SK-N-SH treated with all-trans-retinoic acid at 6 μM for 48 hours (cell line): ENCODE results near the gene SERP2.

Experiments used
- ARNTL ChIP-seq: fragments of 450-650 bp; formaldehyde crosslinking; IDR thresholded peaks from 2 replicates; pipeline ENCODE4 v1.5.0; 2020; ENCODE audit warnings: low read depth, mild to moderate bottlenecking, moderate library complexity, borderline replicate concordance
- BACH2 ChIP-seq: fragments of 250-450 bp; sonication (Bioruptor Pico); IDR thresholded peaks from 2 replicates; pipeline ENCODE4 v1.9.0; 2021; ENCODE audit warnings: mild to moderate bottlenecking, borderline replicate concordance
- ESRRG ChIP-seq: fragments of 250-450 bp; sonication (Bioruptor Pico); IDR thresholded peaks from 2 replicates; pipeline ENCODE4 v1.6.1; 2021; ENCODE audit warnings: mild to moderate bottlenecking
- GLIS3 ChIP-seq: fragments of 250-450 bp; sonication (Bioruptor Pico); IDR thresholded peaks from 2 replicates; pipeline ENCODE4 v1.5.0; 2020; ENCODE audit warnings: mild to moderate bottlenecking, moderate library complexity
- ISL1 ChIP-seq: fragments of 250-450 bp; sonication (Bioruptor Pico); IDR thresholded peaks from 2 replicates; pipeline ENCODE4 v2.1.2; 2022; ENCODE audit warnings: mild to moderate bottlenecking, moderate library complexity
- TCF4 ChIP-seq: fragments of 250-450 bp; sonication (Bioruptor Pico); IDR thresholded peaks from 2 replicates; pipeline ENCODE4 v1.8.0; 2021; ENCODE audit warnings: mild to moderate bottlenecking, moderate library complexity, borderline replicate concordance
- ZC3H10 ChIP-seq: fragments of 250-450 bp; sonication (Bioruptor Pico); IDR thresholded peaks from 2 replicates; pipeline ENCODE4 v1.5.1; 2021; ENCODE audit warnings: mild to moderate bottlenecking, moderate library complexity
- ZFP30 ChIP-seq: fragments of 450-650 bp; formaldehyde crosslinking; IDR thresholded peaks from 2 replicates; pipeline ENCODE4 v1.5.0; 2022; ENCODE audit warnings: mild to moderate bottlenecking, moderate library complexity
- ZNF8 ChIP-seq: fragments of 450-650 bp; formaldehyde crosslinking; IDR thresholded peaks from 2 replicates; pipeline ENCODE4 v1.5.0; 2020; ENCODE audit warnings: mild to moderate bottlenecking, moderate library complexity
- TF ChIP-seq, protein P1 (sequence below): fragments of 250-450 bp; sonication (Bioruptor Pico); IDR thresholded peaks from 2 replicates; pipeline ENCODE4 v1.8.0; 2020; ENCODE audit warnings: mild to moderate bottlenecking, moderate library complexity, borderline replicate concordance
- TF ChIP-seq, protein P2 (sequence below): fragments of 250-450 bp; sonication (Bioruptor Pico); IDR thresholded peaks from 2 replicates; pipeline ENCODE4 v1.5.0; 2020; ENCODE audit warnings: mild to moderate bottlenecking, moderate library complexity

DNA sequence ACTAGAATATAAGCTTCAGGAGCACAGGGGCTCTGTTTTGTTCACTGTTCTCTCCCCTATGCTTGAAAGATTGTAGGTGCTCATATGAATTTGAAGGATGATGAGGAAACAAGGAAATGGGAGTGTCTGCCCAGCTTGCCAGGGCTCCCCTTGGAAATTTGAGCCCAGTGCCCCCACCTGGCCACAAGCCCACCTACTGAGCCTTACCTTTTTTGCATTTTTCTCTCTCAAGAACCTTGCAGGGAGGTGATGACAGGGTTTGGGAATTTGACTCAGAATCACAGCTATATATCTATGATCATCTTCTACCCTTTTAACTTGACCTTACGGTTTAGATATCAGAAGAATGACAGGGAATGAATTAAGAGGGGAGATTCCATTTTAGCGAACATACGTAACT is 33.8 kb downstream of the SERP2 start:
- no peak for TF ChIP-seq ZNF8 (CRISPR knock-in tag)
- TF ChIP-seq, protein P1, sequence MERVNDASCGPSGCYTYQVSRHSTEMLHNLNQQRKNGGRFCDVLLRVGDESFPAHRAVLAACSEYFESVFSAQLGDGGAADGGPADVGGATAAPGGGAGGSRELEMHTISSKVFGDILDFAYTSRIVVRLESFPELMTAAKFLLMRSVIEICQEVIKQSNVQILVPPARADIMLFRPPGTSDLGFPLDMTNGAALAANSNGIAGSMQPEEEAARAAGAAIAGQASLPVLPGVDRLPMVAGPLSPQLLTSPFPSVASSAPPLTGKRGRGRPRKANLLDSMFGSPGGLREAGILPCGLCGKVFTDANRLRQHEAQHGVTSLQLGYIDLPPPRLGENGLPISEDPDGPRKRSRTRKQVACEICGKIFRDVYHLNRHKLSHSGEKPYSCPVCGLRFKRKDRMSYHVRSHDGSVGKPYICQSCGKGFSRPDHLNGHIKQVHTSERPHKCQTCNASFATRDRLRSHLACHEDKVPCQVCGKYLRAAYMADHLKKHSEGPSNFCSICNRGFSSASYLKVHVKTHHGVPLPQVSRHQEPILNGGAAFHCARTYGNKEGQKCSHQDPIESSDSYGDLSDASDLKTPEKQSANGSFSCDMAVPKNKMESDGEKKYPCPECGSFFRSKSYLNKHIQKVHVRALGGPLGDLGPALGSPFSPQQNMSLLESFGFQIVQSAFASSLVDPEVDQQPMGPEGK (CRISPR knock-in tag): no peak
- no peak for TF ChIP-seq ZC3H10
- TF ChIP-seq ESRRG (CRISPR knock-in tag): no peak
- no peak for TF ChIP-seq GLIS3 (CRISPR knock-in tag)
- no peak for TF ChIP-seq TCF4 (CRISPR knock-in tag)
- TF ChIP-seq BACH2: no peak
- no peak for TF ChIP-seq ZFP30
- TF ChIP-seq ARNTL (CRISPR knock-in tag): no peak
- TF ChIP-seq, protein P2, sequence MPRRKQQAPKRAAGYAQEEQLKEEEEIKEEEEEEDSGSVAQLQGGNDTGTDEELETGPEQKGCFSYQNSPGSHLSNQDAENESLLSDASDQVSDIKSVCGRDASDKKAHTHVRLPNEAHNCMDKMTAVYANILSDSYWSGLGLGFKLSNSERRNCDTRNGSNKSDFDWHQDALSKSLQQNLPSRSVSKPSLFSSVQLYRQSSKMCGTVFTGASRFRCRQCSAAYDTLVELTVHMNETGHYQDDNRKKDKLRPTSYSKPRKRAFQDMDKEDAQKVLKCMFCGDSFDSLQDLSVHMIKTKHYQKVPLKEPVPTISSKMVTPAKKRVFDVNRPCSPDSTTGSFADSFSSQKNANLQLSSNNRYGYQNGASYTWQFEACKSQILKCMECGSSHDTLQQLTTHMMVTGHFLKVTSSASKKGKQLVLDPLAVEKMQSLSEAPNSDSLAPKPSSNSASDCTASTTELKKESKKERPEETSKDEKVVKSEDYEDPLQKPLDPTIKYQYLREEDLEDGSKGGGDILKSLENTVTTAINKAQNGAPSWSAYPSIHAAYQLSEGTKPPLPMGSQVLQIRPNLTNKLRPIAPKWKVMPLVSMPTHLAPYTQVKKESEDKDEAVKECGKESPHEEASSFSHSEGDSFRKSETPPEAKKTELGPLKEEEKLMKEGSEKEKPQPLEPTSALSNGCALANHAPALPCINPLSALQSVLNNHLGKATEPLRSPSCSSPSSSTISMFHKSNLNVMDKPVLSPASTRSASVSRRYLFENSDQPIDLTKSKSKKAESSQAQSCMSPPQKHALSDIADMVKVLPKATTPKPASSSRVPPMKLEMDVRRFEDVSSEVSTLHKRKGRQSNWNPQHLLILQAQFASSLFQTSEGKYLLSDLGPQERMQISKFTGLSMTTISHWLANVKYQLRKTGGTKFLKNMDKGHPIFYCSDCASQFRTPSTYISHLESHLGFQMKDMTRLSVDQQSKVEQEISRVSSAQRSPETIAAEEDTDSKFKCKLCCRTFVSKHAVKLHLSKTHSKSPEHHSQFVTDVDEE (CRISPR knock-in tag): no peak
- TF ChIP-seq ISL1 (CRISPR knock-in tag): no peak
